Measurements from ENCODE around the gene HTN3. TPM values are rescaled to one million over a fixed set of nuclear protein-coding genes. Genes with fewer than 3 reads are reported as not detected.
"Not testable (repeated sequence)": the region's sequence is repeated elsewhere in the genome, so short reads cannot be mapped to it uniquely, and the experiment has no call there.

HTN3 gene
- total and polyA plus RNA-seq, 8 donors, result not detected

DNA sequence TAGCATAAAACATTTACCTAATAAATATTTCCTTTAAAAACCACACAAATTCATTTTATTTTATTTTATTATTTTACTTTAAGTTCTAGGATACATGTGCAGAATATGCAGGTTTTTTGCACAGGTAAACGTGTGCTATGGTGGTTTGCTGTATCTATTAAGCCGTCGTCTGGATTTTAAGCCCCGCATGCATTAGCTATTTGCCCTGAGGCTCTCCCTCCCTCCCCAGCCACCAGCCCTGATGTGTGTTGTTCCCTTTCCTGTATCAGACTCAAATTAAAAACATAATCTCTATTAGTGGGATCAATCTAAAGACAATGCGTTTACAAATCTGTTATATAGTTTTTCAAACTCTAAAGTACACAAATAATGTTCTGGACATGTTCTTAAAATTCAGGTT is 1.2 kb upstream of the HTN3 start:
- no peak overlapping the region for H3K27ac ChIP-seq
- no peaks in the 10 kb centered on the region for H3K4me1 ChIP-seq
- intact Hi-C loops (cut with DNase I), result no loop called here
- no peak overlapping the region for H3K4me3 ChIP-seq
- TF ChIP-seq, protein P1, sequence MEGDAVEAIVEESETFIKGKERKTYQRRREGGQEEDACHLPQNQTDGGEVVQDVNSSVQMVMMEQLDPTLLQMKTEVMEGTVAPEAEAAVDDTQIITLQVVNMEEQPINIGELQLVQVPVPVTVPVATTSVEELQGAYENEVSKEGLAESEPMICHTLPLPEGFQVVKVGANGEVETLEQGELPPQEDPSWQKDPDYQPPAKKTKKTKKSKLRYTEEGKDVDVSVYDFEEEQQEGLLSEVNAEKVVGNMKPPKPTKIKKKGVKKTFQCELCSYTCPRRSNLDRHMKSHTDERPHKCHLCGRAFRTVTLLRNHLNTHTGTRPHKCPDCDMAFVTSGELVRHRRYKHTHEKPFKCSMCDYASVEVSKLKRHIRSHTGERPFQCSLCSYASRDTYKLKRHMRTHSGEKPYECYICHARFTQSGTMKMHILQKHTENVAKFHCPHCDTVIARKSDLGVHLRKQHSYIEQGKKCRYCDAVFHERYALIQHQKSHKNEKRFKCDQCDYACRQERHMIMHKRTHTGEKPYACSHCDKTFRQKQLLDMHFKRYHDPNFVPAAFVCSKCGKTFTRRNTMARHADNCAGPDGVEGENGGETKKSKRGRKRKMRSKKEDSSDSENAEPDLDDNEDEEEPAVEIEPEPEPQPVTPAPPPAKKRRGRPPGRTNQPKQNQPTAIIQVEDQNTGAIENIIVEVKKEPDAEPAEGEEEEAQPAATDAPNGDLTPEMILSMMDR (IDR thresholded peaks at IDR 0.05), result no peak
- ATAC-seq (no peak), DNase-seq (no peak)
- H3K9me3 ChIP-seq, result no peaks in the 10 kb centered on the region
- no peaks in the 10 kb centered on the region for H3K27me3 ChIP-seq
- no peaks in the 10 kb centered on the region for H3K36me3 ChIP-seq

DNA sequence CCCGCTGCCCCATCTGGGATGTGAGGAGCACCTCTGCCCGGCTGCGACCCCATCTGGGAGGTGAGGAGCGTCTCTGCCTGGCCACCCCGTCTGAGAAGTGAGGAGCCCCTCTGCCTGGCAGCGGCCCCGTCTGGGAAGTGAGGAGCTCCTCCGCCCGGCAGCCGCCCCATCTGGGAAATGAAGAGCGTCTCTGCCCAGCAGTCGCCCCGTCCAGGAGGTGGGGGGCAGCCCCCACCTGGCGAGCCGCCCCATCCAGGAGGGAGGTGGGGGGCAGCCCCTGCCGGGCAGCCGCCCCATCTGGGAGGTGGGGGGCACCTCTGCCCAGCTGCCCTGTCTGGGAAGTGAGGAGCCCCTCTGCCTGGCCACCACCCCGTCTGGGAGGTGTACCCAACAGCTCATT is 9.3 kb downstream of the HTN3 start:
- intact Hi-C loops (cut with DNase I); H3K27me3 ChIP-seq; H3K4me1 ChIP-seq; H3K36me3 ChIP-seq; H3K27ac ChIP-seq; ATAC-seq; H3K4me3 ChIP-seq: not testable (repeated sequence)
- peaks cover 0 to 35% of the 10 kb centered on the region in 2 donors for H3K9me3 ChIP-seq
- DNase-seq, result peak in 1 of 4 donors; percentile 45

DNA sequence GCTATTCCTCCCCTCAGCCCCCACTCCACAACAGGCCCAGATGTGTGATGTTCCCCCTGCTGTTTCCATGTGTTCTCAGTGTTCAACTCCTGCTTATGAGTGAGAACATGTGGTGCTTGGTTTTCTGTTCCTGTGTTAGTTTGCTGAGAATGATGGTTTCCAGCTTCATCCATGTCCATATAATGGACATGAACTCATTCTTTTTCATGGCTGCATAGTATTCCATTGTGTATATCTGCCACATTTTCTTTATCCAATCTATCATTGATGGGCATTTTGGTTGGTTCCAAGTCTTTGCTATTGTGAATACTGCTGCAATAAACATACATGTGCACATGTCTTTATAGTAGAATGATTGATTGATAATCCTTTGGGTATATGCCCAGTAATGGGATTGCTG is 11.7 kb downstream of the HTN3 start:
- H3K27me3 ChIP-seq; H3K4me3 ChIP-seq; H3K36me3 ChIP-seq; ATAC-seq; intact Hi-C loops (cut with DNase I); H3K27ac ChIP-seq; H3K4me1 ChIP-seq; DNase-seq: not testable (repeated sequence)
- peaks cover 0 to 33% of the 10 kb centered on the region in 2 donors for H3K9me3 ChIP-seq

DNA sequence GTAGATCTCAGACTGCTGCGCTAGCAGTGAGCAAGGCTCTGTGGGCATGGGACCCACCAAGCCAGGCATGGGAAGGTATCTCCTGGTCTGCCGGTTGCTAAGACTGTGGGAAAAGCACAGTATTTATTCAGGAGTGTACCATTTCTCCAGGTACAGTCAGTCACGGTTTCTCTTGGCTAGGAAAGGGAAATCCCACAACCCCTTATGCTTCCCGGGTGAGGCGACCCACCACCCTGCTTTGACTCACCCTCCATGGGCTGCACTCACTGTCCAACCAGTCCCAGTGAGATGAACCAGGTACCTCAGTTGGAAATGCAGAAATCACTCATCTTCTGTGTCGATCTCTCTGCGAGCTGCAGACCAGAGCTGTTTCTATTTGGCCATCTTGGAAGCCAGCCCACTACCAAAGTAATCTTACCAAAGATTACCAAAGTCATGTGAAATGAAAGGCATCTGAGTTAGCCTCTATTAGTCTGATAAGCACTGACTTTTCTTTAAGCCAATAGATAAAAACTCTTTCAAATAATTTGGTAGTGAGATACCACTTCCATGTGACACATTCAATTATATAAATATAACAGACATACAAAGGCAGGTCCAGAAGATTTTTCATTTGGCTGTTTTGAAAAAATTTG is 13.5 kb downstream of the HTN3 start:
- H3K4me1 ChIP-seq, result no peaks in the 10 kb centered on the region
- no peaks in the 10 kb centered on the region for H3K36me3 ChIP-seq
- no peak overlapping the region for H3K4me3 ChIP-seq
- no peaks in the 10 kb centered on the region for H3K27me3 ChIP-seq
- TF ChIP-seq, protein P1 (IDR thresholded peaks at IDR 0.05), result no peak
- ATAC-seq (no peak), DNase-seq (no peak)
- intact Hi-C loops (cut with DNase I), result no loop called here
- H3K9me3 ChIP-seq, result peaks cover 0 to 33% of the 10 kb centered on the region in 2 donors
- no peak overlapping the region for H3K27ac ChIP-seq

DNA sequence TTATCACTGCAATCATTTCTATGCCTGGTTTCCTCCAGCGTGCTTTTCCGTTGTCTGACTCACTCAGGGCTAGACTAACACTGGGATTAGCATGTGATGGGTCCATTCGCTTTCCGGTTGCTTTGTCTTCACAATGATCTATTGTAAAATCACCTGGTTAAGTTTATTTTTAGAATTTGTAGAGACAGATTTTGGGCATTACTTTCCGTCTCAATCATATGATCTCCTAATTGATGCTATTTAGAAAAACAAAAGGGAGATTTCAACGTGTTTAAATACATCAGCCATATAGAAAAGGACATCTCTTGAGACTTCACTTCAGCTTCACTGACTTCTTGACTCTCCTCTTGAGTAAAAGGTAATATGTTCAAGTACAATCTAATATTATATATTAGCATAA is 21.9 kb downstream of the HTN3 start, which contains the start of gene HTN1:
Gene HTN1 (plus strand): TSS at position 301 of the 400 bp plus-strand sequence. CDS start 2,639 bp downstream, outside the sequence.
- H3K27ac ChIP-seq; ATAC-seq; H3K4me1 ChIP-seq; intact Hi-C loops (cut with DNase I); DNase-seq; H3K4me3 ChIP-seq; H3K36me3 ChIP-seq; H3K9me3 ChIP-seq; H3K27me3 ChIP-seq: not testable (repeated sequence)

DNA sequence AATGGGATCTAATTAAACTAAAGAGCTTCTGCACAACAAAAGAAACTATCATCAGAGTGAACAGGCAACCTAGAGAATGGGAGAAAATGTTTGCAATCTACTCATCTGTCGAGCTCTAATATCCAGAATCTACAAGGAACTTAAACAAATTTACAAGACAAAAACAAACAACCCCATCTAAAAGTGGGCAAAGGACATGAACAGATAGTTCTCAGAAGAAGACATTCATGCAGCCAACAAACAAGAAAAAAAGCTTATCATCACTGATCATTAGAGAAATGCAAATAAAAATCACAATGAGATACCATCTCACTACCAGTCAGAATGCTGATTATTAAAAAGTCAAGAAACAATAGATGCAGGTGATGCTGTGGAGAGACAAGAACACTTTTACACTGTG is 28.3 kb downstream of the HTN3 start:
- DNase-seq; H3K27me3 ChIP-seq; H3K36me3 ChIP-seq; ATAC-seq; H3K9me3 ChIP-seq; intact Hi-C loops (cut with DNase I); H3K4me1 ChIP-seq; H3K4me3 ChIP-seq; H3K27ac ChIP-seq: not testable (repeated sequence)

DNA sequence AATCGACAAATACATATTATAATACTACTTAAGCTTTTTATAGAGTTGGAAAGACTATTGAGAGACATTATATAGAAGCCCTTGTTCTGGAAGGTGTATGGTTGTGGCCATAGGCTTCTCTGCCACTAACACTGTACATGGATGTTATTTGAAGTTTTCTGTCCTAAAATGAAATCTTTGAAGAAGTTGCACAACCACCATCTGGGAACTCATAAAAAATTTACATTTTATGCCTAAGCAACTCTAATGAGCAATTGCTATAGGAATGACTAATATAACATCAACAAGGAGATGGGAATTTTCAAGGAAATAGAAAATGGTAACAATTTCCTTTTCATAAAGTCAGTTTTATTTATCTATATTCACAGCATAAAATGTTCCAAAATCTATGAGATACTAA is 29.4 kb downstream of the HTN3 start:
- no peaks in the 10 kb centered on the region for H3K36me3 ChIP-seq
- H3K27me3 ChIP-seq, result no peaks in the 10 kb centered on the region
- H3K4me1 ChIP-seq, result no peaks in the 10 kb centered on the region
- ATAC-seq, result no peak
- no peak overlapping the region for H3K4me3 ChIP-seq
- intact Hi-C loops (cut with DNase I), result no loop called here
- peaks cover 0 to 9% of the 10 kb centered on the region in 2 donors for H3K9me3 ChIP-seq
- TF ChIP-seq, protein P1 (IDR thresholded peaks at IDR 0.05), result no peak
- H3K27ac ChIP-seq, result no peak overlapping the region
- DNase-seq, result no peak

Data from left lung (tissue), 10 donors.